Thyroid gland (tissue), 4 donors: Measurements from ENCODE around the gene MGLL.

ENCODE experiments used
- CTCF ChIP-seq, 6 experiments: fragments of 200-600 bp in 3 of 6; fragments of 450-650 bp in 3 of 6; sonication (generic) in 3 of 6; IDR thresholded peaks; one replicate each; pipeline ENCODE4 v1.5.1; 2016 to 2019; ENCODE audit warnings: antibody characterized with exemption in 6 of 6, mild to moderate bottlenecking in 2 of 6, inconsistent platforms in 1 of 6, moderate library complexity in 1 of 6
- POLR2A ChIP-seq, 2 donors: fragments of 450-650 bp; IDR thresholded peaks; one replicate each; pipeline ENCODE4 v1.6.1; 2017; ENCODE audit warnings: antibody characterized with exemption in 2 of 2, mild to moderate bottlenecking in 2 of 2, moderate library complexity in 1 of 2

GRCh38 chr3:127744875-127745274 lies 77.4 kb downstream of the MGLL start:
- TF ChIP-seq CTCF (IDR thresholded peaks at IDR 0.05) (no peak), POLR2A (IDR thresholded peaks at IDR 0.05) (no peak)
